BJ (cell line): ENCODE data around the gene CHMP6. TPM values are rescaled to one million over a fixed set of nuclear protein-coding genes. Genes with fewer than 3 reads are reported as not detected.

Experiments used
- CTCF ChIA-PET: fragments of 350-600 bp; formaldehyde crosslinking; extraction: SDS; loops from one replicate; lab custom pipeline; 2021; ENCODE audit warnings: antibody characterized with exemption, inconsistent platforms; lab: Yijun Ruan, JAX
- POLR2A ChIA-PET: fragments of 300-600 bp; sonication (Branson Sonifier 250); formaldehyde crosslinking; extraction: SDS; loops from one replicate; lab custom pipeline; 2021; ENCODE audit warnings: antibody characterized with exemption; lab: Charles Lee
- DNase-seq: peaks from one replicate; pipeline ENCODE4 v3.0.0-alpha.2; 2011; ENCODE audit warnings: low read depth
- H3K27me3 ChIP-seq: 2 replicates; pipeline ENCODE4 v1.6.0; 2011; ENCODE audit warnings: low read length; ENCODE audit not compliant: control insufficient read depth, insufficient read depth
- H3K36me3 ChIP-seq: 2 replicates; pipeline ENCODE4 v1.5.1; 2011; ENCODE audit warnings: low read length; ENCODE audit not compliant: control insufficient read depth, insufficient read depth
- H3K4me3 ChIP-seq: 2 replicates; pipeline ENCODE4 v1.5.1; 2011; ENCODE audit warnings: low read depth, mild to moderate bottlenecking, control low read depth, low read length
- polyA plus RNA-seq: library from polyadenylated mRNA; depleted of rRNA; stranded (reverse); fragments of >200 nt; gene quantifications from 2 replicates; pipeline ENCODE4 v1.2.3, GENCODE V29; 2011
- TF ChIP-seq, protein P1 (sequence below): IDR thresholded peaks from 2 replicates; pipeline ENCODE4 v1.5.1; 2011; ENCODE audit warnings: low read depth, mild to moderate bottlenecking, control low read depth, inconsistent platforms, low read length, moderate library complexity; ENCODE audit not compliant: insufficient read depth

CHMP6 gene
- polyA plus RNA-seq, 1 experiment: 30.7 TPM

DNA sequence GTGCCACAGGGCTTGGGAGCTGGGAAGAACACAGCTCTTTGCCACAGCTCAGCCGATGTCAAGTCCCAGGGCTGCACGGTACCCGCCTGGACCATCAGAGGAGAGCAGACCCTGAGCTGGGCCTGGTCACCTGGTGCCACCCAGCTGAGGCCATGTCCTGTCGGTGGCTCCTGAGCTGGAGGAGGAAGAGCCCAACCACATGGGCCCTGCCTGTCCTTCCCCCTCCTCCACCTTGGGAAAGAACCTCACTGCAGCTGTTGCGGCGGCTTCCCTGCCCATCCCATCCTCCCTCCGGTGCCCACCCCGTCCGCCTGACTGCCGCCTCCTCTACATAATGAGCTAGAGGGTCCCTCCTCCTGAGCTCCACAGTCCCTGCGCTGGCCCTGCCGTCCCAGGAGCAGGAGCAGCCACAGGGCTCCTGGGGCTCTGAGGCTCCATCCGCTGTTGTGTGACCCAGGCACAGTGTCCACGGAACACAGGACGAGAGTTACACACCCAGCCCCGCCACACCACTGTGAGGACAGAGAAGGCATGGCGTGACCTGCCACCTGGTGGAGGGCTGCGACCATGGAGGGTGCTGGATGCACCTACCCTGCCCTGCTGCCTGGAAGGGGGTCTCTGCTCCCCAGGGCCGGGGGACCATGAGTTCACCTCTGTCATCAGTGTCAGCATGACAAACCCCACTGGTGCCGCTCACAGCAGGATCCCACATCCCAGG is 21.4 kb upstream of the CHMP6 start:
- no peak for DNase-seq
- ChIA-PET CTCF (interaction anchor here (0.6 to 3.4 kb wide), 13 partner anchors 9 to 791 kb away, joined by 3 to 22 read pairs (median 3); no protein-coding TSS in a partner anchor), POLR2A (no interaction called here)
- TF ChIP-seq, protein P1, sequence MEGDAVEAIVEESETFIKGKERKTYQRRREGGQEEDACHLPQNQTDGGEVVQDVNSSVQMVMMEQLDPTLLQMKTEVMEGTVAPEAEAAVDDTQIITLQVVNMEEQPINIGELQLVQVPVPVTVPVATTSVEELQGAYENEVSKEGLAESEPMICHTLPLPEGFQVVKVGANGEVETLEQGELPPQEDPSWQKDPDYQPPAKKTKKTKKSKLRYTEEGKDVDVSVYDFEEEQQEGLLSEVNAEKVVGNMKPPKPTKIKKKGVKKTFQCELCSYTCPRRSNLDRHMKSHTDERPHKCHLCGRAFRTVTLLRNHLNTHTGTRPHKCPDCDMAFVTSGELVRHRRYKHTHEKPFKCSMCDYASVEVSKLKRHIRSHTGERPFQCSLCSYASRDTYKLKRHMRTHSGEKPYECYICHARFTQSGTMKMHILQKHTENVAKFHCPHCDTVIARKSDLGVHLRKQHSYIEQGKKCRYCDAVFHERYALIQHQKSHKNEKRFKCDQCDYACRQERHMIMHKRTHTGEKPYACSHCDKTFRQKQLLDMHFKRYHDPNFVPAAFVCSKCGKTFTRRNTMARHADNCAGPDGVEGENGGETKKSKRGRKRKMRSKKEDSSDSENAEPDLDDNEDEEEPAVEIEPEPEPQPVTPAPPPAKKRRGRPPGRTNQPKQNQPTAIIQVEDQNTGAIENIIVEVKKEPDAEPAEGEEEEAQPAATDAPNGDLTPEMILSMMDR: peak; percentile 62
- Histone ChIP-seq H3K4me3 (no peak overlapping the region), H3K36me3 (peaks cover under 1% of the 10 kb centered on the region; the same call in 1 of the 2 replicates), H3K27me3 (peaks cover 3% of the 10 kb centered on the region; the same call in 1 of the 2 replicates)

DNA sequence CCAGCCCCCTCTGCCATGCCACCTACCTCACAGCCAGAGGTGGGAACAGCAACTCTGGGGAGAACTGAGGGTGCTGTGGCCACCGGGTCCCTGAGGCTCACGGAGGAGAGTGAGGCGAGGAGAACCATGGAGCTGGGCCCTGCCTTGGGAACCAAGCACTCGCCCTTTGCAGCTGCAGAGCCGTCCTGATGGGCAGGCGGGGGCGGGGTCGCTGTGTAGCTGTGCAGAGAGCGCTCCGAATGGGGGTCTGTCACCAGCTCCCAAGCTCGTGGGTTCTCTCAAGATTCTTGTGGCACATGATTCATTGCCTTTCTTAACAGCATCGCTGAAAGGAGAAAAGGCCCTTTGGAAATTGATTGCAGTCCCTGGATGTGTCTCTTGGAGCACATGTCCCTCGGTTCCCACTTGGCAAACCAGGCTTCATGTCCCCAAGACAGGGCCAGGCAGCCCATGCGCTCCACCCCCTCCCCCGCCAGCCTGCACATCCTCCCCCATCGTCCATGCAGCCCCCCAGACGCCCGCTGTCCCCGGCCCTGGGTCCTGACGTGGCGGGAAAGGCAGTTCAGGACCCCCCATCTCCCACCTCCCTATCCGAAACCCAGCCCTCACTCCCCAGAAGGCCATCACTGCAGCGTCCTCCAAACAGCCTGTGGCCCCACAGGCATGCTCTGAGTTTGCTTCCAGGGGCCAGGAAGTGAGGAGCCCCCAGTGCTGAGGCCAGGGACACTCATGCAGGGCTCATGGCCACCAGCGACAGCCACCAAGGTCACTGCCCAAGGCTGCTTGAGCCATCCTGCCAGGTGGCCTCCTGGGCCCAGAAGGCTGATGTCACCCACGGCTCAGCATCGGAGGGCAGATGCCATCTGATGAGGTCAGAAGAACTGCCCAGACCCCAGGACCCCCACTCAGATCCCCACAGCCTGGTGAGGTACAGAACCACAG is 20.6 kb upstream of the CHMP6 start:
- Histone ChIP-seq H3K27me3 (peaks cover 3% of the 10 kb centered on the region; the same call in 1 of the 2 replicates), H3K4me3 (no peak overlapping the region), H3K36me3 (no peaks in the 10 kb centered on the region)
- ChIA-PET CTCF (interaction anchor here (0.6 to 3.4 kb wide), 10 partner anchors 8 to 543 kb away, joined by 3 to 22 read pairs (median 4); no protein-coding TSS in a partner anchor), POLR2A (no interaction called here)
- DNase-seq: no peak
- TF ChIP-seq, protein P1: no peak

DNA sequence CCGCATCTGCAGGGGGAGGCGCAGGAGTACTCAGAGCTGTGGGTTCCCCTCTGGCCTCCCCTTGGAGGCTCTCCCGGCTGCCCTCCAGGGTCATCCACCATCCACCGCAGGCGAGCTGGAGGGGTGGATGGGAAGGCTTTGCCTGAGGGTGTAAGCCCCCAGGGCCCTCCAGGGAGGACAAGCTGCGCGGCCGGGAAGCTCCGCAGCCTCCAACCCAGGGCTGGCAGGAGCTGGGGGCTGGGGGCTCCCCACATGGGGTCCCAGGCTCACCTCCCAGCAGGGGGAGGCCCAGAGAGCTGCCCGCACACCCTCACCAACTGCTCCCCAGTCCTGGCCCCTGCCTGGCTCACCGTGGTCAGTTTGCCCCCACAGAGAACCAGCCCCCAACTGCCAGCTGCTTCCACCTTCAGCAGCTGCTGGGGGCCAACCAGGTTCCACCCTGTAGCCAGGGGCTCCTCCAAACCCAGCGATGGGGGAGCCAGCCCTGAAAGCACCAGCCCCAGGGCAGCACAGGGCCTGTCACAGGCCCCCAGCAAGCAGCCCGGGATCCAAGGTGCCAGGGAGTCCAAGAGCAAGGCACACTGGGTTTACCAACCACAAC is 19.8 kb upstream of the CHMP6 start:
- TF ChIP-seq, protein P1: no peak
- no peak for DNase-seq
- Histone ChIP-seq H3K27me3 (peaks cover 3% of the 10 kb centered on the region; the same call in 1 of the 2 replicates), H3K4me3 (no peak overlapping the region), H3K36me3 (no peaks in the 10 kb centered on the region)
- POLR2A ChIA-PET: no interaction called here
- CTCF ChIA-PET: interaction anchor here (0.8 to 3.4 kb wide), 4 partner anchors 10 to 544 kb away, joined by 3 to 22 read pairs (median 6); no protein-coding TSS in a partner anchor

DNA sequence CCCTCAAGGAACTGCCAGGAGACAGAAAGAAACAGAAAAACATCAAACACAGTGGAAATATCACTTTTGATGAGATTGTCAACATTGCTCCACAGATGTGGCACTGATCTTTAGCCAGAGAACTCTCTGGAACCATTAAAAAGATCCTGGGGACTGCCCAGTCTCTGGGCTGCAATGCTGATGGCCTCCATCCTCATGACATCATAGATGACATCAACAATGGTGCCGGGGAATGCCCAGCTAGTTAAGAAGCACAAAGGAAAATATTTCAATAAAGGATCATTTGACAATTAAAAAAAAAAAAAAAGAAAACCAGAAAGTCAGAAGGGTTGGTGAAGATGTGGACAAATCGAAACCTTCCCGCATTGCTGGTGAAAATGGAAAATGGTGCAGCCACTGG is 14.9 kb upstream of the CHMP6 start:
- TF ChIP-seq, protein P1: no peak

More for the DNA sequence above, 14.9 kb upstream of the CHMP6 start:
- ChIA-PET CTCF (interaction anchor here (0.9 to 1.3 kb wide), 2 partner anchors 8 to 552 kb away, joined by 3 read pairs; no protein-coding TSS in a partner anchor), POLR2A (no interaction called here)
- DNase-seq: no peak
- H3K4me3 ChIP-seq: no peak overlapping the region
- H3K27me3 ChIP-seq: 0 out of 2 replicates have a peak, but pooled peaks cover 1% of the 10 kb centered on the region
- no peaks in the 10 kb centered on the region for H3K36me3 ChIP-seq
